Activated T-helper 1 cell treated with anti-CD3 and anti-CD28 coated beads, Interleukin-12 subunit alpha, Interleukin-12 subunit beta, Interleukin-2, Interleukin-4 antibody, amounts not matched to agents 30 ng/mL and 10 ng/mL and 1 ng/mL, durations not matched to agents 14 hours and 24 hours and 36 hours (primary cell): Measurements from ENCODE around the gene HSDL2. TPM values are rescaled to one million over a fixed set of nuclear protein-coding genes. Genes with fewer than 3 reads are reported as not detected.
"Not testable (repeated sequence)": the region's sequence is repeated elsewhere in the genome, so short reads cannot be mapped to it uniquely, and the experiment has no call there.

Source experiments
- DNase-seq: peaks from one replicate; pipeline ENCODE4 v3.0.0; 2021; ENCODE audit warnings: low spot score
- H3K27ac Mint-ChIP-seq: one replicate; pipeline ENCODE4 v1.8.0; 2021; ENCODE audit warnings: mild to moderate bottlenecking, mixed read lengths
- H3K27me3 Mint-ChIP-seq: one replicate; pipeline ENCODE4 v1.8.0; 2022; ENCODE audit warnings: mild to moderate bottlenecking, moderate library complexity, mixed read lengths; ENCODE audit not compliant: insufficient read depth
- H3K36me3 Mint-ChIP-seq: one replicate; pipeline ENCODE4 v1.8.0; 2021; ENCODE audit warnings: low read depth, mixed read lengths
- H3K4me1 Mint-ChIP-seq: one replicate; pipeline ENCODE4 v1.8.0; 2021; ENCODE audit warnings: low read depth, mixed read lengths
- H3K4me3 Mint-ChIP-seq: one replicate; pipeline ENCODE4 v1.8.0; 2021; ENCODE audit warnings: mild to moderate bottlenecking, moderate library complexity, mixed read lengths
- H3K9me3 Mint-ChIP-seq: one replicate; pipeline ENCODE4 v1.8.0; 2021; ENCODE audit warnings: mixed read lengths
- intact Hi-C: fragments of 100-400 bp; cut with micrococcal nuclease; formaldehyde crosslinking; loops from one replicate; pipeline ENCODE4 v1.15.1; 2024
- total RNA-seq: library from RNA; stranded (reverse); gene quantifications from 2 replicates; pipeline ENCODE4 v1.2.3, GENCODE V29; 2022

Gene HSDL2
- total RNA-seq, 1 donor from 2014 or later: 13.0 TPM

GRCh38 chr9:112409758-112410157, 29.9 kb downstream of the HSDL2 start:
- H3K4me1 Mint-ChIP-seq: no peaks in the 10 kb centered on the region
- H3K27ac Mint-ChIP-seq: no peak overlapping the region
- DNase-seq: no peak
- H3K4me3 Mint-ChIP-seq: no peak overlapping the region
- peaks cover 22% of the 10 kb centered on the region for H3K36me3 Mint-ChIP-seq
- intact Hi-C loops: no loop called here
- H3K9me3 Mint-ChIP-seq: no peaks in the 10 kb centered on the region
- no peaks in the 10 kb centered on the region for H3K27me3 Mint-ChIP-seq

- peaks cover 25% of the 10 kb centered on the region for H3K36me3 Mint-ChIP-seq
- intact Hi-C loops: no loop called here
Measured at GRCh38 chr9:112411626-112412027, 31.7 kb downstream of the HSDL2 start.

GRCh38 chr9:112413728-112414127, 33.8 kb downstream of the HSDL2 start:
- DNase-seq, H3K4me1 Mint-ChIP-seq, H3K27me3 Mint-ChIP-seq, H3K4me3 Mint-ChIP-seq, H3K27ac Mint-ChIP-seq, intact Hi-C loops, H3K9me3 Mint-ChIP-seq: not testable (repeated sequence)
- H3K36me3 Mint-ChIP-seq: peaks cover 12% of the 10 kb centered on the region

More at GRCh38 chr9:112411626-112412027, 31.7 kb downstream of the HSDL2 start:
- no peak overlapping the region for H3K4me3 Mint-ChIP-seq
- no peak overlapping the region for H3K27ac Mint-ChIP-seq
- H3K27me3 Mint-ChIP-seq: no peaks in the 10 kb centered on the region
- H3K4me1 Mint-ChIP-seq: no peaks in the 10 kb centered on the region
- DNase-seq: no peak
- no peaks in the 10 kb centered on the region for H3K9me3 Mint-ChIP-seq

GRCh38 chr9:112420208-112420607, 40.3 kb downstream of the HSDL2 start:
- no peak overlapping the region for H3K27ac Mint-ChIP-seq
- no peaks in the 10 kb centered on the region for H3K9me3 Mint-ChIP-seq
- DNase-seq: no peak
- no peaks in the 10 kb centered on the region for H3K27me3 Mint-ChIP-seq
- intact Hi-C loops: no loop called here
- H3K4me1 Mint-ChIP-seq: peaks cover 12% of the 10 kb centered on the region
- peaks cover 8% of the 10 kb centered on the region for H3K36me3 Mint-ChIP-seq
- H3K4me3 Mint-ChIP-seq: no peak overlapping the region

- intact Hi-C loops: no loop called here
- Mint-ChIP-seq H3K4me1 (peaks cover 12% of the 10 kb centered on the region), H3K27me3 (no peaks in the 10 kb centered on the region), H3K4me3 (no peak overlapping the region), H3K9me3 (no peaks in the 10 kb centered on the region), H3K36me3 (peaks cover 5% of the 10 kb centered on the region), H3K27ac (no peak overlapping the region)
- no peak for DNase-seq
Measured at GRCh38 chr9:112421771-112422222, 41.9 kb downstream of the HSDL2 start.

- H3K27me3 Mint-ChIP-seq: no peaks in the 10 kb centered on the region
- H3K9me3 Mint-ChIP-seq: no peaks in the 10 kb centered on the region
- H3K36me3 Mint-ChIP-seq: peaks cover 5% of the 10 kb centered on the region
- no peak for DNase-seq
- intact Hi-C loops: no loop called here
- H3K27ac Mint-ChIP-seq: no peak overlapping the region
- peaks cover 12% of the 10 kb centered on the region for H3K4me1 Mint-ChIP-seq
- no peak overlapping the region for H3K4me3 Mint-ChIP-seq
Measured at GRCh38 chr9:112422417-112423148, 42.7 kb downstream of the HSDL2 start.

- H3K9me3 Mint-ChIP-seq: no peaks in the 10 kb centered on the region
- intact Hi-C loops: no loop called here
- H3K27ac Mint-ChIP-seq: no peak overlapping the region
- H3K36me3 Mint-ChIP-seq: peaks cover 15% of the 10 kb centered on the region
- no peak for DNase-seq
- H3K4me3 Mint-ChIP-seq: no peak overlapping the region
- no peaks in the 10 kb centered on the region for H3K27me3 Mint-ChIP-seq
- no peaks in the 10 kb centered on the region for H3K4me1 Mint-ChIP-seq
Measured at GRCh38 chr9:112430006-112430522, 50.2 kb downstream of the HSDL2 start.

- Mint-ChIP-seq H3K27me3 (no peaks in the 10 kb centered on the region), H3K9me3 (no peaks in the 10 kb centered on the region), H3K27ac (no peak overlapping the region), H3K4me1 (no peaks in the 10 kb centered on the region), H3K36me3 (peaks cover 15% of the 10 kb centered on the region), H3K4me3 (no peak overlapping the region)
- DNase-seq: no peak
- intact Hi-C loops: no loop called here
Measured at GRCh38 chr9:112433499-112434392, 53.8 kb downstream of the HSDL2 start.

- Mint-ChIP-seq H3K4me3 (no peak overlapping the region), H3K4me1 (no peaks in the 10 kb centered on the region), H3K27me3 (no peaks in the 10 kb centered on the region), H3K27ac (no peak overlapping the region), H3K9me3 (no peaks in the 10 kb centered on the region), H3K36me3 (peaks cover 15% of the 10 kb centered on the region)
- no peak for DNase-seq
- intact Hi-C loops: no loop called here
Measured at GRCh38 chr9:112434487-112434886, 54.6 kb downstream of the HSDL2 start.

- no peaks in the 10 kb centered on the region for H3K27me3 Mint-ChIP-seq
Measured at GRCh38 chr9:112437406-112437805, 57.5 kb downstream of the HSDL2 start.

GRCh38 chr9:112439171-112439570, 59.3 kb downstream of the HSDL2 start:
- no peaks in the 10 kb centered on the region for H3K27me3 Mint-ChIP-seq

More at GRCh38 chr9:112437406-112437805, 57.5 kb downstream of the HSDL2 start:
- no peaks in the 10 kb centered on the region for H3K9me3 Mint-ChIP-seq
- no peak overlapping the region for H3K4me3 Mint-ChIP-seq
- H3K4me1 Mint-ChIP-seq: no peaks in the 10 kb centered on the region
- H3K36me3 Mint-ChIP-seq: peaks cover 10% of the 10 kb centered on the region
- intact Hi-C loops: no loop called here
- H3K27ac Mint-ChIP-seq: no peak overlapping the region
- no peak for DNase-seq

GRCh38 chr9:112439825-112440224, 59.9 kb downstream of the HSDL2 start:
- Mint-ChIP-seq H3K4me1 (no peaks in the 10 kb centered on the region), H3K27me3 (no peaks in the 10 kb centered on the region), H3K4me3 (no peak overlapping the region), H3K36me3 (peaks cover 4% of the 10 kb centered on the region), H3K9me3 (no peaks in the 10 kb centered on the region), H3K27ac (no peak overlapping the region)
- intact Hi-C loops: loop anchor here (5.0 kb wide), 2 partner anchors 277 to 377 kb away; partner anchors contain the start of gene INIP
- no peak for DNase-seq

More at GRCh38 chr9:112439171-112439570, 59.3 kb downstream of the HSDL2 start:
- H3K4me1 Mint-ChIP-seq: no peaks in the 10 kb centered on the region
- peaks cover 4% of the 10 kb centered on the region for H3K36me3 Mint-ChIP-seq
- H3K27ac Mint-ChIP-seq: no peak overlapping the region
- intact Hi-C loops: no loop called here
- no peak overlapping the region for H3K4me3 Mint-ChIP-seq
- DNase-seq: no peak
- no peaks in the 10 kb centered on the region for H3K9me3 Mint-ChIP-seq

GRCh38 chr9:112443200-112443599, 63.3 kb downstream of the HSDL2 start:
- Mint-ChIP-seq H3K9me3 (no peaks in the 10 kb centered on the region), H3K4me3 (no peak overlapping the region), H3K27me3 (no peaks in the 10 kb centered on the region), H3K4me1 (peaks cover 11% of the 10 kb centered on the region), H3K27ac (no peak overlapping the region), H3K36me3 (peaks cover 6% of the 10 kb centered on the region)
- peak; percentile 7 for DNase-seq
- intact Hi-C loops: loop anchor here (1.0 to 5.0 kb wide), 3 partner anchors 274 to 374 kb away; partner anchors contain the start of gene INIP
